ENCODE data around the gene RAD51B.
"Not testable (repeated sequence)": the region's sequence is repeated elsewhere in the genome, so short reads cannot be mapped to it uniquely, and the experiment has no call there.

Gene RAD51B

GRCh38 chr14:68297039-68297438, 477.5 kb downstream of the RAD51B start:
- DNase-seq (ENCODE audit: low read depth, low spot score) = no peak

- DNase-seq (ENCODE audit: low read depth, low spot score) = peak; percentile 57
Measured at GRCh38 chr14:68297876-68298468, 478.4 kb downstream of the RAD51B start.

- no peak for DNase-seq (ENCODE audit: low read depth, low spot score)
Measured at GRCh38 chr14:68300608-68301007, 481.0 kb downstream of the RAD51B start.

GRCh38 chr14:68301219-68301618, 481.6 kb downstream of the RAD51B start:
- DNase-seq (ENCODE audit: low read depth, low spot score) = no peak

- DNase-seq (ENCODE audit: low read depth, low spot score) = not testable (repeated sequence)
Measured at GRCh38 chr14:68302938-68303337, 483.4 kb downstream of the RAD51B start.

- no peak for DNase-seq (ENCODE audit: low read depth, low spot score)
Measured at GRCh38 chr14:68305738-68306137, 486.2 kb downstream of the RAD51B start.

GRCh38 chr14:68306265-68306933, 486.8 kb downstream of the RAD51B start:
- DNase-seq (ENCODE audit: low read depth, low spot score) = no peak

GRCh38 chr14:68306934-68307789, 487.6 kb downstream of the RAD51B start:
- DNase-seq (ENCODE audit: low read depth, low spot score) = no peak

- DNase-seq (ENCODE audit: low read depth, low spot score) = no peak
Measured at GRCh38 chr14:68307790-68308168, 488.2 kb downstream of the RAD51B start.

- DNase-seq (ENCODE audit: low read depth, low spot score) = no peak
Measured at GRCh38 chr14:68308726-68309520, 489.3 kb downstream of the RAD51B start.

- no peak for DNase-seq (ENCODE audit: low read depth, low spot score)
Measured at GRCh38 chr14:68309616-68310015, 490.0 kb downstream of the RAD51B start.

GRCh38 chr14:68312300-68312699, 492.7 kb downstream of the RAD51B start:
- no peak for DNase-seq (ENCODE audit: low read depth, low spot score)

- no peak for DNase-seq (ENCODE audit: low read depth, low spot score)
Measured at GRCh38 chr14:68312884-68313610, 493.5 kb downstream of the RAD51B start.

- DNase-seq (ENCODE audit: low read depth, low spot score) = no peak
Measured at GRCh38 chr14:68314642-68315041, 495.1 kb downstream of the RAD51B start.

GRCh38 chr14:68315081-68315480, 495.5 kb downstream of the RAD51B start:
- DNase-seq (ENCODE audit: low read depth, low spot score) = no peak

GRCh38 chr14:68316078-68316868, 496.7 kb downstream of the RAD51B start:
- DNase-seq (ENCODE audit: low read depth, low spot score) = no peak

- no peak for DNase-seq (ENCODE audit: low read depth, low spot score)
Measured at GRCh38 chr14:68317239-68317638, 497.7 kb downstream of the RAD51B start.

GRCh38 chr14:68318828-68319227, 499.2 kb downstream of the RAD51B start:
- DNase-seq (ENCODE audit: low read depth, low spot score) = no peak

- DNase-seq (ENCODE audit: low read depth, low spot score) = no peak
Measured at GRCh38 chr14:68320495-68320894, 500.9 kb downstream of the RAD51B start.

GRCh38 chr14:68322940-68323620, 503.5 kb downstream of the RAD51B start:
- DNase-seq (ENCODE audit: low read depth, low spot score) = no peak

Data from iPS DF 19.7 (cell line).